Measurements from ENCODE around the gene TMEM39B. TPM values are rescaled to one million over a fixed set of nuclear protein-coding genes. Genes with fewer than 3 reads are reported as not detected.

TMEM39B gene
- total RNA-seq, 1 donor from 2014 or later: 9.5 TPM

DNA sequence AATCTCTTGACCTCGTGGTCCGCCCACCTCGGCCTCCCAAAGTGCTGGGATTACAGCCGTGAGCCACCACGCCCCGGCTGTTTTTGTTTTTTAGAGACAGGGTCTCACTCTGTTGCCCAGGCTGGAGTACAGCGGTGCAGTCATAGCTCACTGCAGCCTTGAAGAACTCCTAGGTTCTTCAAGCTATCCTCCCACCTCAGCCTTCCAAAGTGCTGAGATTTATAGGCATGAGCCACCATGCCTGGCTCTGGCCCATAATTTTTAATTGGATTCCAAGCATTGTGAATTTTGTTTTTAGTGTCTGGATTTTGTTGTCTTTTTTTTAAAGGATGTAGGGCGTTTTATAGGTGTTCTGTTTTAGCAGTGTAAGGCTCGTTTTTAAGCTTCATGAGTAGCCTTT is 78.1 kb downstream of the TMEM39B start:
- no peak for DNase-seq (ENCODE audit: extremely low read depth, low read depth, low spot score)

DNA sequence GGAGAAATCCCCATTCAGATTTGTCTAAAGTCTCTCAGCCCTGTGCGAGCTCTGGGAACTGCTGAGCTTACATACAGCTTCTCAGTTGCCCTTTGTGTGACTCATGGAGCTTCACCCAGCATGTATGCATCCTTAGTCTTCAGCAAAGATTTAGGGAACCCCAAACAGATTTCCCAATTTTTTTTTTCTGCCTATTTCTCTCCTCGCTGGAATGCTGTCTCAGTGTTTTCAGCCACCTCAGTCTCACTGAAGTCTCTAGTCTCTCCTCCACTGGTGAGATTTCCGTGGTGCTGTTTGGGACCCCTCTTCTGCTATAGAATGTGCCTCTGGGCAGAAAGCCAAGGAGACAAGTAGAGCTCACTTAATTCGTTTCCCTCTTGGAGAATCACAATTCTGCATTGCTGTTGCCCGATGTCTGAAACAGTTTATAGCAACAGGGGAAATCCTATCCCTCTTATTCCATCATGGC is 78.6 kb downstream of the TMEM39B start:
- no peak for DNase-seq (ENCODE audit: extremely low read depth, low read depth, low spot score)

Other genes starting within 250 kb of the TMEM39B start
- 129 and 141 TPM in 2 replicates for gene PTP4A2, start 134.6 kb upstream of the TMEM39B start, total RNA-seq
- 86.4 and 128 TPM in 2 replicates for gene KHDRBS1, start 59.1 kb upstream of the TMEM39B start, total RNA-seq
- gene KPNA6, start 35.1 kb downstream of the TMEM39B start, total RNA-seq: 50.3 and 51.1 TPM in 2 replicates
- gene TXLNA, start 106.7 kb downstream of the TMEM39B start, total RNA-seq: 72.3 and 74.8 TPM in 2 replicates
- gene CCDC28B, start 127.7 kb downstream of the TMEM39B start, total RNA-seq: 17.5 and 21.4 TPM in 2 replicates
- gene IQCC, start 132.7 kb downstream of the TMEM39B start, total RNA-seq: 0.97 and 3.4 TPM in 2 replicates
- not detected in 2 replicates for gene DCDC2B, start 136.2 kb downstream of the TMEM39B start, total RNA-seq
- gene TMEM234, start 149.4 kb downstream of the TMEM39B start, total RNA-seq: 15.9 and 16.6 TPM in 2 replicates
- 234 and 362 TPM in 2 replicates for gene EIF3I, start 149.5 kb downstream of the TMEM39B start, total RNA-seq
- gene FAM167B, start 174.3 kb downstream of the TMEM39B start, total RNA-seq: 101 and 121 TPM in 2 replicates
- gene LCK, start 178.3 kb downstream of the TMEM39B start, total RNA-seq: 0.35 and 1.1 TPM in 2 replicates
- gene HDAC1, start 219.1 kb downstream of the TMEM39B start, total RNA-seq: 150 and 166 TPM in 2 replicates